Suprapubic skin (tissue), 4 donors: ENCODE results near the gene MSMP. TPM values are rescaled to one million over a fixed set of nuclear protein-coding genes. Genes with fewer than 3 reads are reported as not detected.

ENCODE experiments used
- DNase-seq, 2 donors: peaks; one replicate each; pipeline ENCODE4 v3.0.0-alpha.2; 2019; ENCODE audit warnings: low spot score in 2 of 2
- H3K27ac ChIP-seq: fragments of 200-600 bp; sonication (generic); one replicate; pipeline ENCODE4 v1.5.1; 2019
- H3K27me3 ChIP-seq: fragments of 200-600 bp; sonication (generic); one replicate; pipeline ENCODE4 v1.5.1; 2019
- H3K36me3 ChIP-seq: fragments of 200-600 bp; sonication (generic); one replicate; pipeline ENCODE4 v1.5.1; 2019
- H3K4me1 ChIP-seq: fragments of 200-600 bp; sonication (generic); one replicate; pipeline ENCODE4 v1.5.1; 2019
- H3K4me3 ChIP-seq: fragments of 200-600 bp; sonication (generic); one replicate; pipeline ENCODE4 v1.5.1; 2019; ENCODE audit warnings: mild to moderate bottlenecking
- H3K9me3 ChIP-seq: fragments of 200-600 bp; sonication (generic); one replicate; pipeline ENCODE4 v1.5.1; 2019
- CTCF ChIP-seq, 2 donors: fragments of 200-600 bp in 1 of 2; fragments of 450-650 bp in 1 of 2; sonication (generic) in 1 of 2; IDR thresholded peaks; one replicate each; pipeline ENCODE4 v1.5.1; 2016 to 2019; ENCODE audit warnings: antibody characterized with exemption in 2 of 2, mild to moderate bottlenecking in 1 of 2, moderate library complexity in 1 of 2
- EP300 ChIP-seq: sonication (generic); formaldehyde crosslinking; IDR thresholded peaks from one replicate; pipeline ENCODE4 v1.6.1; 2017; ENCODE audit warnings: antibody characterized with exemption
- POLR2A ChIP-seq, 2 donors: fragments of 450-650 bp; IDR thresholded peaks; one replicate each; pipeline ENCODE4 v1.6.1; 2017; ENCODE audit warnings: antibody characterized with exemption in 2 of 2, mild to moderate bottlenecking in 2 of 2, moderate library complexity in 2 of 2
- POLR2AphosphoS5 ChIP-seq, 3 donors: sonication (generic); formaldehyde crosslinking; IDR thresholded peaks; one replicate each; pipeline ENCODE4 v1.6.1; 2017; ENCODE audit warnings: antibody characterized with exemption in 3 of 3
- WGBS: methylation state at CpG from one replicate; pipeline ENCODE4 v1.1.5; 2018; 5-methylcytosine and 5-hydroxymethylcytosine counted together
- total RNA-seq, 4 donors: library from RNA; depleted of rRNA; stranded (reverse); fragments of >200 nt; gene quantifications; one replicate each; pipeline ENCODE4 v1.1.0, GENCODE V29; 2016

MSMP gene
- total RNA-seq, 4 donors from 2014 or later: not detected

GRCh38 chr9:35738186-35738585 is 15.9 kb downstream of the MSMP start:
- WGBS: 62% methylated on average over 4 of the region's 4 CpGs
- Histone ChIP-seq H3K4me3 (no peak overlapping the region), H3K36me3 (peaks cover 82% of the 10 kb centered on the region), H3K27ac (no peak overlapping the region), H3K4me1 (peaks cover 4% of the 10 kb centered on the region), H3K27me3 (no peaks in the 10 kb centered on the region), H3K9me3 (no peaks in the 10 kb centered on the region)
- TF ChIP-seq EP300 (no peak), POLR2AphosphoS5 (IDR thresholded peaks at IDR 0.05) (no peak), POLR2A (IDR thresholded peaks at IDR 0.05) (no peak), CTCF (IDR thresholded peaks at IDR 0.05) (no peak)
- DNase-seq: peak in 1 of 2 donors; percentile 38

DNA sequence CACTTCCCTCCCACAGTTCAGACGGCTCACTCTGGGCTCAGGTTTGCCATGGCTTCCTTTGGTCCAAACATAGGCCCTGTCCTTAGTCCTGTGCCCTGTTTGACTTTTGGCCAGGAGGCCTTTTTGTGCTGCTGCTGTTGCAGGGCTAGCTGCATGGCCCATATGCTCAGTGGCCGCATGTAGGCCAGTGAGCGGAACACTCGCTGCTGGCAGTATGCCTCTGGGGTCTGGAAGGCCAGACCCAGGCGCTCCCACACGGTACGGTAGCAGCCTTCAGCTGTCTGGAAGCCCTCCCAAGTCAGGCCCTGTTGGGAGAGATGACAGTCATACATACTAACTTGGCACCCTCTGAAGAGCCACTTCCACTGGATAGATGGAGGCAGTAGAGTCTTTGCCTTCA is 16.9 kb downstream of the MSMP start:
- TF ChIP-seq CTCF (IDR thresholded peaks at IDR 0.05): no peak
- no peak for TF ChIP-seq EP300
- TF ChIP-seq POLR2A (IDR thresholded peaks at IDR 0.05): no peak
- H3K4me3 ChIP-seq: no peak overlapping the region
- H3K9me3 ChIP-seq: no peaks in the 10 kb centered on the region
- H3K27me3 ChIP-seq: no peaks in the 10 kb centered on the region
- H3K4me1 ChIP-seq: peaks cover 11% of the 10 kb centered on the region
- 78% methylated on average over 4 of the region's 7 CpGs for WGBS
- peaks cover 72% of the 10 kb centered on the region for H3K36me3 ChIP-seq
- DNase-seq: no peak
- H3K27ac ChIP-seq: no peak overlapping the region

- TF ChIP-seq CTCF (IDR thresholded peaks at IDR 0.05) (peak; percentile 42 to 81), POLR2AphosphoS5 (IDR thresholded peaks at IDR 0.05) (no peak)
- Histone ChIP-seq H3K9me3 (no peaks in the 10 kb centered on the region), H3K27ac (no peak overlapping the region), H3K27me3 (no peaks in the 10 kb centered on the region), H3K4me1 (peaks cover 14% of the 10 kb centered on the region), H3K4me3 (no peak overlapping the region), H3K36me3 (peaks cover 63% of the 10 kb centered on the region)
- 65% methylated on average over 5 of the region's 5 CpGs for WGBS
- no peak for DNase-seq
Measured at GRCh38 chr9:35736201-35736633, 17.9 kb downstream of the MSMP start.

- H3K27me3 ChIP-seq: no peaks in the 10 kb centered on the region
- TF ChIP-seq POLR2AphosphoS5 (IDR thresholded peaks at IDR 0.05) (no peak), CTCF (IDR thresholded peaks at IDR 0.05) (no peak), POLR2A (IDR thresholded peaks at IDR 0.05) (no peak), EP300 (no peak)
- WGBS: 91% methylated on average over 3 of the region's 3 CpGs
Measured at GRCh38 chr9:35734096-35734495, 20.0 kb downstream of the MSMP start.

DNA sequence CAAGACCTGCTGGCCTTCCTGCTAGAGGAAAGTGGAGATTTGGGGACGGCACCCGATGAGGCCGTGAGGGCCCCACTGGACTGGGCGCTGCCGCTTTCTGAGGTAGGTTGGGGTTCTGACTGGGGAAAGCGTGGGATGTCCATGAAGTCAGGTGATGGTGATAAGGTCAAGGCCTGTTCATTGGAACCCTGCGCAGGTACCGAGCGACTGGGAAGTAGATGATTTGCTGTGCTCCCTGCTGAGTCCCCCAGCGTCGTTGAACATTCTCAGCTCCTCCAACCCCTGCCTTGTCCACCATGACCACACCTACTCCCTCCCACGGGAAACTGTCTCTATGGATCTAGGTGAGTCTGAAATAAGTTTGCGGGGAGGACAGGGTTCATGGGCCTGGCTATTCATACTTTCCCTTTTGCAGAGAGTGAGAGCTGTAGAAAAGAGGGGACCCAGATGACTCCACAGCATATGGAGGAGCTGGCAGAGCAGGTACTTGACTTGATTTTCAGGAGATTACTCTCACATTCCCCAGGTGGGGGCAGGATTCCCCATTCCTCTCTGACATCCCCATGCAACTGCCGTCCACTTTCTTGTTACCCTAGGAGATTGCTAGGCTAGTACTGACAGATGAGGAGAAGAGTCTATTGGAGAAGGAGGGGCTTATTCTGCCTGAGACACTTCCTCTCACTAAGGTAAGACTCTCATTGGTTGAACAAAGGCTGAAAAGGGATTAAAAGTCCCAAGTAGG is 21.1 kb downstream of the MSMP start:
- H3K4me1 ChIP-seq: peaks cover 47% of the 10 kb centered on the region

More at GRCh38 chr9:35734096-35734495, 20.0 kb downstream of the MSMP start:
- Histone ChIP-seq H3K4me3 (no peak overlapping the region), H3K4me1 (peaks cover 35% of the 10 kb centered on the region), H3K36me3 (peaks cover 42% of the 10 kb centered on the region), H3K27ac (no peak overlapping the region), H3K9me3 (no peaks in the 10 kb centered on the region)
- no peak for DNase-seq

More for the DNA sequence above, 21.1 kb downstream of the MSMP start:
- TF ChIP-seq EP300: no peak
- no peak for TF ChIP-seq POLR2A (IDR thresholded peaks at IDR 0.05)
- no peak for TF ChIP-seq CTCF (IDR thresholded peaks at IDR 0.05)
- TF ChIP-seq POLR2AphosphoS5 (IDR thresholded peaks at IDR 0.05): no peak
- Histone ChIP-seq H3K4me3 (peak overlapping the region; percentile 65), H3K27ac (peak overlapping the region; percentile 96), H3K36me3 (peaks cover 30% of the 10 kb centered on the region), H3K9me3 (no peaks in the 10 kb centered on the region), H3K27me3 (no peaks in the 10 kb centered on the region)
- 3% methylated on average over 7 of the region's 14 CpGs for WGBS
- no peak for DNase-seq
